ENCODE results near the gene TMEM178B. TPM values are rescaled to one million over a fixed set of nuclear protein-coding genes. Genes with fewer than 3 reads are reported as not detected.

TMEM178B gene
- total RNA-seq, 1 donor: 0.43 TPM

GRCh38 chr7:141387521-141388217 lies 313.8 kb downstream of the TMEM178B start:
- TF ChIP-seq CTCF (IDR thresholded peaks at IDR 0.05; ENCODE audit: insufficient read depth, low read depth, low read length): no peak
- no peak overlapping the region for H3K4me3 ChIP-seq (ENCODE audit: low read depth, low read length)
- DNase-seq (ENCODE audit: low read depth): no peak

GRCh38 chr7:141389140-141389796 lies 315.4 kb downstream of the TMEM178B start:
- no peak overlapping the region for H3K4me3 ChIP-seq (ENCODE audit: low read depth, low read length)
- TF ChIP-seq CTCF (IDR thresholded peaks at IDR 0.05; ENCODE audit: insufficient read depth, low read depth, low read length): no peak
- DNase-seq (ENCODE audit: low read depth): no peak

GRCh38 chr7:141390339-141390738 lies 316.5 kb downstream of the TMEM178B start:
- no peak for DNase-seq (ENCODE audit: low read depth)
- no peak overlapping the region for H3K4me3 ChIP-seq (ENCODE audit: low read depth, low read length)
- no peak for TF ChIP-seq CTCF (IDR thresholded peaks at IDR 0.05; ENCODE audit: insufficient read depth, low read depth, low read length)

- no peak for DNase-seq (ENCODE audit: low read depth)
- no peak overlapping the region for H3K4me3 ChIP-seq (ENCODE audit: low read depth, low read length)
- no peak for TF ChIP-seq CTCF (IDR thresholded peaks at IDR 0.05; ENCODE audit: insufficient read depth, low read depth, low read length)
These were observed 319.2 kb downstream of the TMEM178B start for GRCh38 chr7:141393056-141393455.

- DNase-seq (ENCODE audit: low read depth): no peak
- no peak for TF ChIP-seq CTCF (IDR thresholded peaks at IDR 0.05; ENCODE audit: insufficient read depth, low read depth, low read length)
- no peak overlapping the region for H3K4me3 ChIP-seq (ENCODE audit: low read depth, low read length)
These were observed 323.6 kb downstream of the TMEM178B start for GRCh38 chr7:141397236-141398163.

- no peak for DNase-seq (ENCODE audit: low read depth)
- TF ChIP-seq CTCF (IDR thresholded peaks at IDR 0.05; ENCODE audit: insufficient read depth, low read depth, low read length): no peak
- H3K4me3 ChIP-seq (ENCODE audit: low read depth, low read length): no peak overlapping the region
These were observed 326.5 kb downstream of the TMEM178B start for GRCh38 chr7:141400356-141400755.
